ENCODE results near the gene SHC3. TPM values are rescaled to one million over a fixed set of nuclear protein-coding genes. Genes with fewer than 3 reads are reported as not detected.

SHC3 gene
- polyA plus RNA-seq, 3 donors = not detected

DNA sequence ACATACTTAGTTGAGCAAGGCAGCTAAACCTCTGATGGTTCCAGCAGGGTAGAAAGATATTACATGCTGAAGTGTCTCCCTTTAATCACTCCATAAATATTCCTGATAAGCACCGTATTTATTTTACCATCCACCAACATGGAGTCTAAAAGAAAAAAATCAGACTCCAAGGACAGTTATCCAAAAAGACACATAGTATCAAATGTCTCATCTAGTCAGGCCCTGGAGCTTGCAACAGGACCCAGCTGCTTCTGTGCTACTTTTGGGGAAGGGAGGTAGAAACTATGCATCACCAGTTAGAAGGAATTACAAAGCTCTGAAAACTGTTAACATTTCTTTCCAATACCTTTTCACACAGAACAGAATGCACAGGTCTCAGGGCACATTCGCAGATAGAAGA is 99.2 kb downstream of the SHC3 start:
- no peaks in the 10 kb centered on the region for H3K36me3 ChIP-seq (replicated peaks in 1 of 2; ENCODE audit: control insufficient read depth in 1 of 2, insufficient read depth in 2 of 2, low read length in 2 of 2)
- H3K27me3 Mint-ChIP-seq (ENCODE audit: low read depth in 3 of 3) = peaks cover 14 to 24% (median 23%) of the 10 kb centered on the region in 3 donors
- H3K4me3 ChIP-seq (replicated peaks in 1 of 3; ENCODE audit: low read depth in 2 of 3, low read length in 3 of 3) = no peak overlapping the region
- no peak overlapping the region for H3K27ac Mint-ChIP-seq
- peaks cover 0 to 11% of the 10 kb centered on the region in 2 donors for H3K9me3 ChIP-seq (replicated peaks in 1 of 2; ENCODE audit: control insufficient read depth in 1 of 2, insufficient read depth in 1 of 2, low read length in 2 of 2)
- H3K4me1 ChIP-seq (ENCODE audit: control insufficient read depth in 1 of 2, insufficient read depth in 2 of 2, low read length in 2 of 2) = no peaks in the 10 kb centered on the region
- H3K4me3 Mint-ChIP-seq = no peak overlapping the region
- no peaks in the 10 kb centered on the region for H3K79me2 ChIP-seq (ENCODE audit: insufficient read depth, low read length)
- H3K27ac ChIP-seq (ENCODE audit: low read depth in 1 of 2, low read length in 2 of 2) = no peak overlapping the region
- H2AFZ ChIP-seq (ENCODE audit: insufficient read depth, low read depth, low read length, poor library complexity, severe bottlenecking) = no peak overlapping the region
- peaks cover 0 to 5% of the 10 kb centered on the region in 2 donors for H3K27me3 ChIP-seq (ENCODE audit: control insufficient read depth in 2 of 2, insufficient read depth in 2 of 2, low read length in 2 of 2)
- no peak for DNase-seq
- H3K9ac ChIP-seq (ENCODE audit: insufficient read depth, low read length, poor library complexity, severe bottlenecking) = no peak overlapping the region
- TF ChIP-seq CTCF (IDR thresholded peaks at IDR 0.05) = no peak
- H3K4me1 Mint-ChIP-seq = peaks cover 6% of the 10 kb centered on the region
- 86% methylated on average over 1 of the region's 2 CpGs for WGBS (ENCODE audit: insufficient coverage)
- H3K9me3 Mint-ChIP-seq = peaks cover 0 to 10% (median 4%) of the 10 kb centered on the region in 7 donors
- intact Hi-C loops (cut with micrococcal nuclease) = no loop called here
- no peaks in the 10 kb centered on the region for H3K36me3 Mint-ChIP-seq
- no peak overlapping the region for H3K4me2 ChIP-seq (replicated peaks; ENCODE audit: extremely low read depth, low read length, poor library complexity, severe bottlenecking)
- H4K20me1 ChIP-seq (ENCODE audit: insufficient read depth, low read length) = no peaks in the 10 kb centered on the region

DNA sequence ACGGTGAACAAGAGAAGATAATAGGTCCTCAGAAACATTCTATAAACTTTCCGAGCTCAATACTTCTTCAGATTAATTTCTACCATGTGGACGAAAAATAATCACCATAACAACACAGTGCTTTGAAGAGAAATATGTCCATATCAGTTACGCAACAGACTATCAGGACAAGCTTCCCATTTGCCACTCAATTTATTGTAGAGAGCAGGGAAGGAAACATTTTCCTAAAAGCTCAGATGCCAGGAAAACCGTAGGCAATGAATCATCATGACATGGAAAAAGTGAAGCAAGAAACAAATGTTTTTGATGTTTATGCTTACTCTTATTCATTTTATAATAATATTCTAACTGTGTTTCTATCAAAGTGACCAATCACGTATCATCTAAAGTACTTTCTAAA is 99.8 kb downstream of the SHC3 start:
- Mint-ChIP-seq H3K36me3 (no peaks in the 10 kb centered on the region), H3K4me1 (peaks cover 6% of the 10 kb centered on the region), H3K4me3 (no peak overlapping the region), H3K27ac (no peak overlapping the region), H3K27me3 (ENCODE audit: low read depth in 3 of 3) (peaks cover 14 to 25% (median 25%) of the 10 kb centered on the region in 3 donors), H3K9me3 (peaks cover 0 to 10% (median 4%) of the 10 kb centered on the region in 7 donors)
- WGBS (ENCODE audit: insufficient coverage) = no CpG with 5 or more reads among the region's 6 CpGs
- intact Hi-C loops (cut with micrococcal nuclease) = no loop called here
- no peak for TF ChIP-seq CTCF (IDR thresholded peaks at IDR 0.05)
- Histone ChIP-seq H3K36me3 (replicated peaks in 1 of 2; ENCODE audit: control insufficient read depth in 1 of 2, insufficient read depth in 2 of 2, low read length in 2 of 2) (no peaks in the 10 kb centered on the region), H3K79me2 (ENCODE audit: insufficient read depth, low read length) (no peaks in the 10 kb centered on the region), H3K4me2 (replicated peaks; ENCODE audit: extremely low read depth, low read length, poor library complexity, severe bottlenecking) (no peak overlapping the region), H2AFZ (ENCODE audit: insufficient read depth, low read depth, low read length, poor library complexity, severe bottlenecking) (no peak overlapping the region), H3K4me1 (ENCODE audit: control insufficient read depth in 1 of 2, insufficient read depth in 2 of 2, low read length in 2 of 2) (no peaks in the 10 kb centered on the region), H3K9me3 (replicated peaks in 1 of 2; ENCODE audit: control insufficient read depth in 1 of 2, insufficient read depth in 1 of 2, low read length in 2 of 2) (peaks cover 0 to 11% of the 10 kb centered on the region in 2 donors), H3K27me3 (ENCODE audit: control insufficient read depth in 2 of 2, insufficient read depth in 2 of 2, low read length in 2 of 2) (peaks cover 0 to 7% of the 10 kb centered on the region in 2 donors), H3K9ac (ENCODE audit: insufficient read depth, low read length, poor library complexity, severe bottlenecking) (no peak overlapping the region), H4K20me1 (ENCODE audit: insufficient read depth, low read length) (no peaks in the 10 kb centered on the region), H3K4me3 (replicated peaks in 1 of 3; ENCODE audit: low read depth in 2 of 3, low read length in 3 of 3) (no peak overlapping the region), H3K27ac (ENCODE audit: low read depth in 1 of 2, low read length in 2 of 2) (no peak overlapping the region)
- DNase-seq = no peak
